Measurements from ENCODE around the gene ARL3. TPM values are rescaled to one million over a fixed set of nuclear protein-coding genes. Genes with fewer than 3 reads are reported as not detected.

ARL3 gene
- total and polyA plus RNA-seq, 8 donors: 10.3 to 23.2 (median 21.8) TPM

GRCh38 chr10:102644646-102645387 lies 69.4 kb downstream of the ARL3 start:
- ATAC-seq: peak; percentile 9
- peak in 1 of 2 donors; percentile 60 for TF ChIP-seq CTCF (IDR thresholded peaks at IDR 0.05)
- intact Hi-C loops (cut with DNase I): no loop called here
- peak; percentile 78 to 95 (median 82) for DNase-seq
- Histone ChIP-seq H3K4me1 (peaks cover 32 to 38% of the 10 kb centered on the region in 2 donors), H3K4me3 (peak overlapping the region; percentile 76 to 85), H3K27ac (peak overlapping the region; percentile 98 to 99), H3K36me3 (no peaks in the 10 kb centered on the region), H3K9me3 (no peaks in the 10 kb centered on the region), H3K27me3 (no peaks in the 10 kb centered on the region)

DNA sequence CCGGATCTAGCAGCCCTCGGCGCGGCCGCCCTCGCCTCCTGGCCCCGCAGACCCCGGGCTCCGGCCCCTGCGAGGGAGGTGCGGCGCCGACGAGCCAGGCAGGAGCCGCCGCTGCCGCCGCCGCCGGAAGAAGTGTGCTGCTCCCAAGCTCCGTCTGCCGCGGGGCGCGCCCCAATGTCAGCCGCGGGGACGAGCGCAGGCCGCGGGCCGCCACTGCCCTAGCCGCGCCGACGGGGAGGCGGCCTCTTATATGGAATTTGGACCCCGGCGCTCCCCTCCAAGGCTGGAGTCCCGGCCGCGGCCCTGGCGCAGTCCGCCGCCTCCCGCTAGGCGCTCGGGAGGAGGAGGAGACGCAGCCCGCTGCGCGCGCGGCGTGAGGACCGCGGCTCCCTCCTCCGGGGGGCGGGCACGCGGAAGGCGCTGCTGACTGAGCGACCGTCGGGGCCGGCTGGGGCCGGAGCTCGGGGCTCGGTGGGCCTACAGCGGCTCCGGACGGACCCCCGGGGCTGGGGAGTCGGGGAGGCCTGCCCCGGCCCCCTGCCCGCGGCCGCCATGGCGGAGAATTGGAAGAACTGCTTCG lies 70.0 kb downstream of the ARL3 start, which contains the start of gene TRIM8:
TRIM8 (plus strand) TSS at position 414 of the 580 bp plus-strand sequence; CDS start at position 553, 139 bp downstream.
- no peaks in the 10 kb centered on the region for H3K36me3 ChIP-seq
- no peaks in the 10 kb centered on the region for H3K9me3 ChIP-seq
- peak within 1 kb of the TSS; percentile 98 to 99 for H3K27ac ChIP-seq
- no peaks in the 10 kb centered on the region for H3K27me3 ChIP-seq
- DNase-seq (peak in 3 of 4 donors; percentile 46 to 93 (median 48)), ATAC-seq (no peak)
- peak within 1 kb of the TSS; percentile 76 to 85 for H3K4me3 ChIP-seq
- TF ChIP-seq CTCF (IDR thresholded peaks at IDR 0.05): no peak
- peaks cover 25 to 32% of the 10 kb centered on the region in 2 donors for H3K4me1 ChIP-seq
- intact Hi-C loops (cut with DNase I): no loop called here

DNA sequence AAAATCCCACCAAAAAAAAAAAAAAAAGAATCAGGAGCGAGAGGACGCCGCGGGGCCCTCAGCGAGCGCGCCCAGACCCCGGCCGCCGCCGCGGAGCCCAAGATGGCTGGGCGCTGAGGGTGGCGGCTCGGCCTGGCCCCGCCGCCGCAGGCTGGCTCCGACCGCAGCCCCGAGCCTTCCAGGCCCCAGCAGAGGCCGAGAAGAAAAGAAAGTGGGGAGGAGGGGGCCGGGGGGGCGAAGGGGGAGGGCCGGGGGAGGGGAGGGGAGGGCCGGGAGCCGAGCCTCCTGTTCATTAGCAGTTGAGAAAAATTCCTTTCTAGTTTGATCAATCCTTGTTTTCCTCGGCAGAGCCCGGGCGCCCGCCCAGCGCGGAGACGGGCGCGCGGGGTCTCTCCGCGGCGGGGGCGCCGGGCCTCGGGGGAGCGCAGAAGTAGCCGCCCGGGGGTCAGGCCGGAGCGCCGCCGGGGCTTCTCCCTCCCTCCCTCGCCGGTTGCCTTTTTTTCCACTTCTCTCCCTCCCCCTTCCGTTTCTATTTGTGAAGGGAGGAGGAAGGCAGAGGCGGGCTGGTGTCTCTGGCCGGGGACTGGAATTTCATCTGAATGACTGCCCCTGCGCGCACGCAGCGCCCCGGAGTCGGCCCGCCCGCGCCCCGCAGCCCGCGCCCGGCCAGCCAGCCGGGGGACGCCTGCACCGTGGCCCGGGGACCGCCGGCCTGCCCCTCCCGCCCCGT lies 70.7 kb downstream of the ARL3 start:
- Histone ChIP-seq H3K36me3 (no peaks in the 10 kb centered on the region), H3K4me3 (peak overlapping the region; percentile 76 to 85), H3K27me3 (no peaks in the 10 kb centered on the region), H3K4me1 (peaks cover 19 to 25% of the 10 kb centered on the region in 2 donors), H3K9me3 (no peaks in the 10 kb centered on the region), H3K27ac (peak overlapping the region; percentile 98 to 99)
- DNase-seq: peak; percentile 77 to 90 (median 80)
- intact Hi-C loops (cut with DNase I): no loop called here
- TF ChIP-seq CTCF (IDR thresholded peaks at IDR 0.05): no peak
- peak; percentile 4 for ATAC-seq

DNA sequence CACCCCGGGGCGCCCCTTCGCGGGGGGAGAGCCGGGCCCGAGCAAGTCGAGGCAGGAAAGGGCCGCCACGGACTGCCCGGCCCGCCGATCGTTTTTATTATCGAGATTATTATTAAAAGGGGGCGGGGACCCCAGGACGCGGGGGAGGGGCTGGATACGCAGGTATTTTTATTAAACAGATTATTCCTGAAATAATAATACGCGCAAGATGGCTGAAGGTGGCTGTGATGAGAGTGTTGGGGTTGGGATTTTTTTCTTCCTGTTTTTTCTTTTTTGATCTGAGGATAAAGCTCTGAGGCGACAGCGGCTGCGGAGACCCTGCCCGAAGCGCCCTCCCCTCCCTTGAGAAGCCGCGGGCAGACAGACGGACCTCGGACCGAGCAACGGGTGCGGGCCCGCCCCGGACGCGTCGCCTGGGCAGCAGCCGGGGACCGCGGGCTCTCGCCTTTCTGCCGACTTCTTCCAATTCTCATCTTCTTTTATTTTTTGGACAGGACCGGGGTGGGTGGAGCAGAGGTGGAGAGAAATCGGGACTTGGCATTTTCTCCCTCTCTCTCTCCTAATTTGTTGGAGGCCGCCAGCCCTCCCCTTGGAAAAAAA lies 71.4 kb downstream of the ARL3 start:
- intact Hi-C loops (cut with DNase I): no loop called here
- H3K4me1 ChIP-seq: peaks cover 12 to 19% of the 10 kb centered on the region in 2 donors
- no peak for ATAC-seq

More for the DNA sequence above, 71.4 kb downstream of the ARL3 start:
- no peaks in the 10 kb centered on the region for H3K36me3 ChIP-seq
- TF ChIP-seq CTCF (IDR thresholded peaks at IDR 0.05): no peak
- H3K4me3 ChIP-seq: peak overlapping the region; percentile 76 to 85
- H3K9me3 ChIP-seq: no peaks in the 10 kb centered on the region
- H3K27ac ChIP-seq: peak overlapping the region; percentile 98 to 99
- DNase-seq: peak in 3 of 4 donors; percentile 81 to 89 (median 86)
- H3K27me3 ChIP-seq: no peaks in the 10 kb centered on the region

Measured in left lung (tissue), 10 donors.